Caco-2 (cell line): ENCODE data around the gene RALGPS1. TPM values are rescaled to one million over a fixed set of nuclear protein-coding genes. Genes with fewer than 3 reads are reported as not detected.

Experiments used
- BruUV-seq: library from RNA; stranded (reverse); fragments of 400-500 nt; replicated peaks from 2 replicates; lab custom pipeline; 2021; lab: Mats Ljungman, UMichigan
- CTCF ChIA-PET: fragments of 300-600 bp; sonication (Branson Sonifier 250); formaldehyde crosslinking; loops from one replicate; lab custom pipeline; 2022; ENCODE audit warnings: antibody characterized with exemption; lab: Charles Lee
- POLR2A ChIA-PET: fragments of 300-600 bp; sonication (Branson Sonifier 250); formaldehyde crosslinking; loops from one replicate; lab custom pipeline; 2022; ENCODE audit warnings: antibody characterized with exemption; lab: Charles Lee
- DNase-seq, 2 experiments: peaks; one replicate each; pipeline versions ENCODE4 v3.0.0 to v3.0.0-alpha.2; 2020 to 2022
- H3K27me3 ChIP-seq: replicated peaks from 2 replicates; pipeline ENCODE4 v1.6.0; 2011; ENCODE audit warnings: low read length; ENCODE audit not compliant: control insufficient read depth, insufficient read depth
- H3K36me3 ChIP-seq: 2 replicates; pipeline ENCODE4 v1.5.1; 2011; ENCODE audit warnings: low read length; ENCODE audit not compliant: control insufficient read depth, insufficient read depth
- H3K4me1 ChIP-seq: fragments of 250-450 bp; sonication (Bioruptor Pico); 2 replicates; pipeline ENCODE4 v1.5.1; 2020; ENCODE audit warnings: mild to moderate bottlenecking
- H3K4me3 ChIP-seq: 2 replicates; pipeline ENCODE4 v1.5.1; 2011; ENCODE audit warnings: low read depth, mild to moderate bottlenecking, control low read depth, low read length
- H3K9me3 ChIP-seq: fragments of 250-450 bp; sonication (Bioruptor Pico); 2 replicates; pipeline ENCODE4 v1.5.1; 2020; ENCODE audit warnings: mild to moderate bottlenecking, moderate library complexity
- H3K27ac Mint-ChIP-seq: one replicate; pipeline ENCODE4 v1.8.0; 2022; ENCODE audit warnings: mixed read lengths; ENCODE audit not compliant: unreplicated experiment
- H3K27me3 Mint-ChIP-seq: one replicate; pipeline ENCODE4 v1.8.0; 2022; ENCODE audit warnings: mixed read lengths; ENCODE audit not compliant: insufficient read depth, unreplicated experiment
- H3K36me3 Mint-ChIP-seq: one replicate; pipeline ENCODE4 v1.8.0; 2022; ENCODE audit warnings: mild to moderate bottlenecking, mixed read lengths; ENCODE audit not compliant: insufficient read depth, unreplicated experiment
- H3K4me1 Mint-ChIP-seq: one replicate; pipeline ENCODE4 v1.8.0; 2022; ENCODE audit warnings: low read depth, mixed read lengths; ENCODE audit not compliant: unreplicated experiment
- H3K4me3 Mint-ChIP-seq: one replicate; pipeline ENCODE4 v1.8.0; 2022; ENCODE audit warnings: mild to moderate bottlenecking, moderate library complexity, mixed read lengths; ENCODE audit not compliant: unreplicated experiment
- H3K9me3 Mint-ChIP-seq: one replicate; pipeline ENCODE4 v1.8.0; 2022; ENCODE audit warnings: mixed read lengths; ENCODE audit not compliant: unreplicated experiment
- intact Hi-C: fragments of 100-400 bp; cut with micrococcal nuclease; formaldehyde crosslinking; loops from one replicate; pipeline ENCODE4 v1.10.0; 2022; ENCODE audit not compliant: unreplicated experiment
- total RNA-seq: library from RNA; stranded (reverse); gene quantifications from 2 replicates; pipeline ENCODE4 v1.2.3, GENCODE V29; 2022
- TF ChIP-seq, protein P1 (sequence below), 2 experiments: fragments of 200-600 bp in 1 of 2; IDR thresholded peaks; 1 replicate in 1 of 2; 2 replicates in 1 of 2; pipeline versions ENCODE4 v1.5.1 to v1.8.0; 2011 to 2022; ENCODE audit warnings: antibody characterized with exemption in 1 of 2, control low read depth in 1 of 2, inconsistent platforms in 1 of 2, low read depth in 1 of 2, low read length in 1 of 2, mild to moderate bottlenecking in 1 of 2, moderate library complexity in 1 of 2; ENCODE audit not compliant: insufficient read depth in 1 of 2, severe bottlenecking in 1 of 2, unreplicated experiment in 1 of 2

Gene RALGPS1
- total RNA-seq, 1 experiment from 2014 or later: 41.5 TPM

GRCh38 chr9:127033061-127033460 lies 118.5 kb downstream of the RALGPS1 start:
- POLR2A ChIA-PET: interaction anchor here (0.5 kb wide), 1 partner anchor 11 kb away, joined by 3 read pairs; no protein-coding TSS in a partner anchor
- Mint-ChIP-seq H3K4me1 (no peaks in the 10 kb centered on the region), H3K36me3 (peaks cover 6% of the 10 kb centered on the region), H3K27me3 (no peaks in the 10 kb centered on the region), H3K9me3 (no peaks in the 10 kb centered on the region), H3K4me3 (no peak overlapping the region), H3K27ac (no peak overlapping the region)
- H3K4me3 ChIP-seq: no peak overlapping the region
- DNase-seq: no peak
- H3K27me3 ChIP-seq: no peaks in the 10 kb centered on the region
- CTCF ChIA-PET: interaction anchor here (0.9 kb wide), 1 partner anchor 93 kb away, joined by 3 read pairs; no protein-coding TSS in a partner anchor
- TF ChIP-seq, protein P1, sequence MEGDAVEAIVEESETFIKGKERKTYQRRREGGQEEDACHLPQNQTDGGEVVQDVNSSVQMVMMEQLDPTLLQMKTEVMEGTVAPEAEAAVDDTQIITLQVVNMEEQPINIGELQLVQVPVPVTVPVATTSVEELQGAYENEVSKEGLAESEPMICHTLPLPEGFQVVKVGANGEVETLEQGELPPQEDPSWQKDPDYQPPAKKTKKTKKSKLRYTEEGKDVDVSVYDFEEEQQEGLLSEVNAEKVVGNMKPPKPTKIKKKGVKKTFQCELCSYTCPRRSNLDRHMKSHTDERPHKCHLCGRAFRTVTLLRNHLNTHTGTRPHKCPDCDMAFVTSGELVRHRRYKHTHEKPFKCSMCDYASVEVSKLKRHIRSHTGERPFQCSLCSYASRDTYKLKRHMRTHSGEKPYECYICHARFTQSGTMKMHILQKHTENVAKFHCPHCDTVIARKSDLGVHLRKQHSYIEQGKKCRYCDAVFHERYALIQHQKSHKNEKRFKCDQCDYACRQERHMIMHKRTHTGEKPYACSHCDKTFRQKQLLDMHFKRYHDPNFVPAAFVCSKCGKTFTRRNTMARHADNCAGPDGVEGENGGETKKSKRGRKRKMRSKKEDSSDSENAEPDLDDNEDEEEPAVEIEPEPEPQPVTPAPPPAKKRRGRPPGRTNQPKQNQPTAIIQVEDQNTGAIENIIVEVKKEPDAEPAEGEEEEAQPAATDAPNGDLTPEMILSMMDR (IDR thresholded peaks at IDR 0.05; ENCODE audit: insufficient read depth in 1 of 2, low read depth in 1 of 2, low read length in 1 of 2, severe bottlenecking in 1 of 2, unreplicated experiment in 1 of 2): no peak
- intact Hi-C loops: no loop called here
- BruUV-seq: no TSS peak
- no peaks in the 10 kb centered on the region for H3K4me1 ChIP-seq
- no peaks in the 10 kb centered on the region for H3K9me3 ChIP-seq
- peaks cover 1% of the 10 kb centered on the region; the same call in 1 of the 2 replicates for H3K36me3 ChIP-seq

- H3K4me3 ChIP-seq: no peak overlapping the region
- DNase-seq: no peak
- no peak overlapping the region for H3K4me3 Mint-ChIP-seq
- H3K9me3 Mint-ChIP-seq: no peaks in the 10 kb centered on the region
- no peaks in the 10 kb centered on the region for H3K27me3 Mint-ChIP-seq
- TF ChIP-seq, protein P1 (IDR thresholded peaks at IDR 0.05; ENCODE audit: insufficient read depth in 1 of 2, low read depth in 1 of 2, low read length in 1 of 2, severe bottlenecking in 1 of 2, unreplicated experiment in 1 of 2): no peak
- no TSS peak for BruUV-seq
- no peak overlapping the region for H3K27ac Mint-ChIP-seq
- intact Hi-C loops: no loop called here
- H3K36me3 ChIP-seq: peaks cover 1% of the 10 kb centered on the region; the same call in 1 of the 2 replicates
- H3K4me1 Mint-ChIP-seq: no peaks in the 10 kb centered on the region
- POLR2A ChIA-PET: interaction anchor here (0.5 kb wide), 1 partner anchor 10 kb away, joined by 3 read pairs; no protein-coding TSS in a partner anchor
- H3K4me1 ChIP-seq: no peaks in the 10 kb centered on the region
- no peaks in the 10 kb centered on the region for H3K27me3 ChIP-seq
- peaks cover 6% of the 10 kb centered on the region for H3K36me3 Mint-ChIP-seq
- CTCF ChIA-PET: interaction anchor here (0.9 kb wide), 1 partner anchor 94 kb away, joined by 3 read pairs; no protein-coding TSS in a partner anchor
- no peaks in the 10 kb centered on the region for H3K9me3 ChIP-seq
These were observed 119.2 kb downstream of the RALGPS1 start for GRCh38 chr9:127033789-127034188.

DNA sequence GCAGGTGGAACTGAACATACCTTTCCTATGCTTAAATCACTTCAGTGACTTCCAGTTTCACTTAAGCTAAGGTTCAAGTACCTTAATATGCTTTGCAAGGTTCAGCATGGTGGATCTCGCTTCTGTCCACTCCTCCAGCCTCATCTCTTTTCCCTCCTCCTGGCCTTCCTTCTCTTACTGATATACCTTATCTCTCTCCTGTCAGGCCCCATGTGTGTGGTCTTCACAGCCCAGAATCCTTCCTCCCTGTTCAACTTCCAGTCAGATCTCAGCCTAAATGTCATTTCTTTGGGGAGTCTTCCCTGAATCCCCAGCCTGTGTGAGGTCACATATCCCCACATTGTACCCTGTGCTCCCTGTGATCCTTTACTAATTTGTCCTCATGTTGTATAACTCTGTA lies 120.1 kb downstream of the RALGPS1 start:
- no peaks in the 10 kb centered on the region for H3K4me1 ChIP-seq
- Mint-ChIP-seq H3K4me3 (no peak overlapping the region), H3K27me3 (no peaks in the 10 kb centered on the region), H3K4me1 (no peaks in the 10 kb centered on the region), H3K9me3 (no peaks in the 10 kb centered on the region), H3K27ac (peak overlapping the region; percentile 9), H3K36me3 (peaks cover 6% of the 10 kb centered on the region)
- H3K4me3 ChIP-seq: no peak overlapping the region
- H3K27me3 ChIP-seq: no peaks in the 10 kb centered on the region
- TF ChIP-seq, protein P1 (IDR thresholded peaks at IDR 0.05; ENCODE audit: insufficient read depth in 1 of 2, low read depth in 1 of 2, low read length in 1 of 2, severe bottlenecking in 1 of 2, unreplicated experiment in 1 of 2): no peak
- H3K9me3 ChIP-seq: no peaks in the 10 kb centered on the region
- DNase-seq: no peak
- peaks cover 1% of the 10 kb centered on the region; the same call in 1 of the 2 replicates for H3K36me3 ChIP-seq
- no TSS peak for BruUV-seq
- intact Hi-C loops: no loop called here
- ChIA-PET POLR2A (no interaction called here), CTCF (no interaction called here)
